Measurements from ENCODE around the gene KIAA0319L. TPM values are rescaled to one million over a fixed set of nuclear protein-coding genes. Genes with fewer than 3 reads are reported as not detected.

Gene KIAA0319L
- total and polyA plus RNA-seq, 2 experiments from 2014 or later = 16.6 to 28.3 TPM

DNA sequence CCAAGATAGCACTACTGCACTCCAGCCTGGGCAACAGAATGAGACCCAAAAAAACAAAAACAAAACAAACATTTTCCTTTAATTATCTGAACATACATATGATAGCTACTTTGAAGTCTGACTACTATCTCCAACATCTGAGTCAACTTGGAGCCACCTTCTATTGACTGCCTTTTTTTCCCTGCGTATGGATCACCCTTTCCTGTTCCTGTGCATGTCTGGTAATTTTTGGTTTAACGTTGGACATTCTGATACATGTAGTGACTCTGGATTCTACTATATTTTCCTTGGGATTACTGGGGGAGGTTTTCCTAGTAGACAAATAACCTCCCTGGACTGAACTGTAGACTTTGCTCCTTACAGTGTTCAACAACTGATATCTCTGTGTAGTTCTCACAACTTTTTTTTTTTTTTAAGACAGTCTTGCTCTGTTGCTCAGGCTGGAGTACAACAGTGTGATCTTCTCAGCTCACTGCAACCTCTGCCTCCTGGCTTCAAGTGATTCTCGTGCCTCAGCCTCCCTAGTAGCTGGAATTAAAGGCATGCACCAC lies 70.3 kb downstream of the KIAA0319L start:
- H3K9ac ChIP-seq = no peak overlapping the region
- no peak overlapping the region for H3K4me3 ChIP-seq
- no peak for TF ChIP-seq EZH2 (IDR thresholded peaks at IDR 0.05; ENCODE audit: insufficient read depth, poor library complexity, severe bottlenecking)
- no peak for TF ChIP-seq EZH2phosphoT487 (IDR thresholded peaks at IDR 0.05; ENCODE audit: insufficient read depth, low read depth)
- no peaks in the 10 kb centered on the region for H3K9me2 ChIP-seq (ENCODE audit: insufficient read depth)
- in situ Hi-C loops (cut with MboI) = no loop called here
- H3K79me2 ChIP-seq (ENCODE audit: insufficient read depth) = no peaks in the 10 kb centered on the region
- no peaks in the 10 kb centered on the region for H3K9me3 ChIP-seq (ENCODE audit: low read depth)
- H3K4me1 ChIP-seq (ENCODE audit: insufficient read depth) = no peaks in the 10 kb centered on the region
- no peaks in the 10 kb centered on the region for H3F3A ChIP-seq (ENCODE audit: insufficient read depth)
- no peak for DNase-seq
- 95% methylated on average over 3 of the region's 3 CpGs for WGBS, 2 experiments (ENCODE audit: low coverage in 1 of 2, low lambda C conversion rate in 2 of 2, missing lambda C conversion rate in 2 of 2)
- H3K4me2 ChIP-seq (ENCODE audit: unreplicated experiment) = no peak overlapping the region
- no peaks in the 10 kb centered on the region for H3K36me3 ChIP-seq (ENCODE audit: low read depth)
- H3K27me3 ChIP-seq (replicated peaks; ENCODE audit: insufficient read depth) = no peaks in the 10 kb centered on the region
- H4K20me1 ChIP-seq (ENCODE audit: insufficient read depth) = no peaks in the 10 kb centered on the region
- no peak overlapping the region for H3K27ac ChIP-seq
- no peak overlapping the region for H2AFZ ChIP-seq

DNA sequence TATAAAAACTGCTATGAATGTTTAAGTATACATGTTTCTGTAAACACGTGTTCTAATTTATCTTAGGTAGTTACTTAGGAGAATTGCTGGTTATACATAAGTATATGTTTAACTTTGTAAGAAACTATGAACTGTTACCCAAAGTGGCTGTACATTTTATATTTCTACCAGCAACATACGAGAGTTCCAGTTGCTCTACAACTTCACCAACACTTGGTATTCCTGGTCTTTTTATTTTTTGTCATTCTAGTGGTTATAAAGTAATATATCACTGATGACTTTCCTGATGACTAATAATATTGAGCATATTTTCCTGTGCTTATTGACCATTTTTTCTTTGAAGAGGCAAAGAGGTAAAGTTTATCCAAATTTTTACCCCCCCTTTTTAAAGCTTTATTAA lies 76.0 kb downstream of the KIAA0319L start:
- in situ Hi-C loops (cut with MboI) = no loop called here
- Histone ChIP-seq H3K4me1 (ENCODE audit: insufficient read depth) (no peaks in the 10 kb centered on the region), H3F3A (ENCODE audit: insufficient read depth) (no peaks in the 10 kb centered on the region; the same call in 1 of the 2 replicates), H2AFZ (no peak overlapping the region), H3K4me2 (ENCODE audit: unreplicated experiment) (no peak overlapping the region), H3K4me3 (no peak overlapping the region), H3K27me3 (replicated peaks; ENCODE audit: insufficient read depth) (no peaks in the 10 kb centered on the region), H4K20me1 (ENCODE audit: insufficient read depth) (no peaks in the 10 kb centered on the region), H3K9ac (no peak overlapping the region), H3K36me3 (ENCODE audit: low read depth) (no peaks in the 10 kb centered on the region), H3K79me2 (ENCODE audit: insufficient read depth) (no peaks in the 10 kb centered on the region), H3K9me3 (ENCODE audit: low read depth) (no peaks in the 10 kb centered on the region), H3K27ac (no peak overlapping the region), H3K9me2 (ENCODE audit: insufficient read depth) (no peaks in the 10 kb centered on the region)
- WGBS, 2 experiments (ENCODE audit: low coverage in 1 of 2, low lambda C conversion rate in 2 of 2, missing lambda C conversion rate in 2 of 2) = 98% methylated on average over 2 of the region's 2 CpGs
- TF ChIP-seq EZH2phosphoT487 (IDR thresholded peaks at IDR 0.05; ENCODE audit: insufficient read depth, low read depth) (no peak), EZH2 (IDR thresholded peaks at IDR 0.05; ENCODE audit: insufficient read depth, poor library complexity, severe bottlenecking) (no peak)
- no peak for DNase-seq

DNA sequence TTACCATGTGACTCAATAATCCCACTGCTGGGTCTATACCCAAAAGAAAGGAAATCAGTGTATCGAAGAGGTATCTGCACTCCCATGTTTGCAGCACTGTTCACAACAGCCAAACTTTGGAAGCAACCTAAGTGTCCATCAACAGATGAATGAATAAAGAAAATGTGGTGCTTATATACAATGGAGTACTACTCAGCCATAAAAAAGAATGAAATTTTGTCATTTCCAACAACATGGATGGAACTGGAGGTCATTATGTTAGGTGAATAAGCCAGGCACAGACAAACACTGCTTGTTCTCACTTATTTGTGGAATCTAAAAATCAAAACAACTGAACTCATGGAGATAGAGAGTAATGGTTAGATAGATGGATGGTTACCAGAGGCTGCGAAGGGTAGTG lies 79.3 kb downstream of the KIAA0319L start:
- WGBS, 2 experiments (ENCODE audit: low coverage in 1 of 2, low lambda C conversion rate in 2 of 2, missing lambda C conversion rate in 2 of 2) = 96% methylated on average over 2 of the region's 2 CpGs
- no peak overlapping the region for H3K27ac ChIP-seq
- no peaks in the 10 kb centered on the region; the same call in 1 of the 2 replicates for H3F3A ChIP-seq (ENCODE audit: insufficient read depth)
- no peak overlapping the region for H3K4me3 ChIP-seq
- no peak for TF ChIP-seq EZH2phosphoT487 (IDR thresholded peaks at IDR 0.05; ENCODE audit: insufficient read depth, low read depth)
- TF ChIP-seq EZH2 (IDR thresholded peaks at IDR 0.05; ENCODE audit: insufficient read depth, poor library complexity, severe bottlenecking) = no peak
- in situ Hi-C loops (cut with MboI) = no loop called here
- H3K36me3 ChIP-seq (ENCODE audit: low read depth) = no peaks in the 10 kb centered on the region; the same call in 1 of the 2 replicates
- H2AFZ ChIP-seq = no peak overlapping the region
- H3K9me3 ChIP-seq (ENCODE audit: low read depth) = no peaks in the 10 kb centered on the region
- no peak overlapping the region for H3K4me2 ChIP-seq (ENCODE audit: unreplicated experiment)
- H4K20me1 ChIP-seq (ENCODE audit: insufficient read depth) = no peaks in the 10 kb centered on the region
- no peaks in the 10 kb centered on the region for H3K4me1 ChIP-seq (ENCODE audit: insufficient read depth)
- no peaks in the 10 kb centered on the region for H3K9me2 ChIP-seq (ENCODE audit: insufficient read depth)
- H3K27me3 ChIP-seq (replicated peaks; ENCODE audit: insufficient read depth) = no peaks in the 10 kb centered on the region
- no peak for DNase-seq
- H3K9ac ChIP-seq = no peak overlapping the region
- H3K79me2 ChIP-seq (ENCODE audit: insufficient read depth) = no peaks in the 10 kb centered on the region

DNA sequence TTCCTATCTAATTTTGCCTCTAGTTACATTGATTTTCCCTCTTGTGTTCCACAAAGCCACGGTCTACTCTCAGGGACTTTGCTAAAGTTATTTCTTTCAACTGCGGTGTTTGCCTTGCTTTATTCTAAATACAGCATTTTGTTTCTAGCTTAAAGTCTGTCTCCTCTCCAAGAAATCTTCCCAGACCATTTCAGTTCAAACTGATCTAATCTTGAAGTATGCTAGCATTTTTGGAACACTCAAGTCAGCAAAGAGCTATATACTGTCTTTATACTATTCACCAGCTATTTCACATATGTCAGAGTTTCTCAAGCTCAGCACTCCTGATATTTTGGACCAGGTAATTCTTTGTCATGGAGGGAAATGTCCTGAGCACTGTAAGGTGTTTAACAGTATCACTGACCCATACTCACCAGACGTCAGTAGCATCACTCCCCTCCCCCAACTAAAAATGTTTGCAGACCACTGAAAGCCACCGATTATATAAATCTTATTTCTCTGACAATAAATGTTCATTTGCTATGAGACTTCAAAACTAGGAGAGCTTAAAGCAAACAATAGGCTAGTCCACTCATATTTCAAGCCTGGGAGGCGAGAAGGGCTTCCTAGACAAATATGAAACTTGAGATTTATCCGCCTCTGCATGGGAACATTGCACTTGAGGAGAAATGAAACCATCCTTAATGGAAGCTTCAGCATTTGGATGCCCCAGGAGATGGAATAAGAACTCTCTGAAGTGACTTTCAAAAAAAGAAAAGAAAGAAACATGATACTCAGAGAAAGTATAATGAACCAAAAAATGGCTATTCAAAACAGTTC lies 81.1 kb downstream of the KIAA0319L start:
- Histone ChIP-seq H3K79me2 (ENCODE audit: insufficient read depth) (no peaks in the 10 kb centered on the region), H4K20me1 (ENCODE audit: insufficient read depth) (no peaks in the 10 kb centered on the region), H2AFZ (no peak overlapping the region), H3K9me3 (ENCODE audit: low read depth) (no peaks in the 10 kb centered on the region), H3K9me2 (ENCODE audit: insufficient read depth) (no peaks in the 10 kb centered on the region), H3K4me3 (no peak overlapping the region), H3F3A (ENCODE audit: insufficient read depth) (no peaks in the 10 kb centered on the region), H3K36me3 (ENCODE audit: low read depth) (no peaks in the 10 kb centered on the region; the same call in 1 of the 2 replicates), H3K27me3 (replicated peaks; ENCODE audit: insufficient read depth) (no peaks in the 10 kb centered on the region), H3K9ac (no peak overlapping the region), H3K4me2 (ENCODE audit: unreplicated experiment) (no peak overlapping the region), H3K27ac (no peak overlapping the region), H3K4me1 (ENCODE audit: insufficient read depth) (no peaks in the 10 kb centered on the region)
- in situ Hi-C loops (cut with MboI) = no loop called here
- 97 to 98% methylated on average over 6 of the region's 6 CpGs for WGBS, 2 experiments (ENCODE audit: low coverage in 1 of 2, low lambda C conversion rate in 2 of 2, missing lambda C conversion rate in 2 of 2)
- TF ChIP-seq EZH2phosphoT487 (IDR thresholded peaks at IDR 0.05; ENCODE audit: insufficient read depth, low read depth) (no peak), EZH2 (IDR thresholded peaks at IDR 0.05; ENCODE audit: insufficient read depth, poor library complexity, severe bottlenecking) (no peak)
- DNase-seq = no peak
